Measurements from ENCODE around the gene BIRC5.

- TF ChIP-seq POLR2AphosphoS5 (IDR thresholded peaks at IDR 0.05), result no peak
- TF ChIP-seq, protein P1, sequence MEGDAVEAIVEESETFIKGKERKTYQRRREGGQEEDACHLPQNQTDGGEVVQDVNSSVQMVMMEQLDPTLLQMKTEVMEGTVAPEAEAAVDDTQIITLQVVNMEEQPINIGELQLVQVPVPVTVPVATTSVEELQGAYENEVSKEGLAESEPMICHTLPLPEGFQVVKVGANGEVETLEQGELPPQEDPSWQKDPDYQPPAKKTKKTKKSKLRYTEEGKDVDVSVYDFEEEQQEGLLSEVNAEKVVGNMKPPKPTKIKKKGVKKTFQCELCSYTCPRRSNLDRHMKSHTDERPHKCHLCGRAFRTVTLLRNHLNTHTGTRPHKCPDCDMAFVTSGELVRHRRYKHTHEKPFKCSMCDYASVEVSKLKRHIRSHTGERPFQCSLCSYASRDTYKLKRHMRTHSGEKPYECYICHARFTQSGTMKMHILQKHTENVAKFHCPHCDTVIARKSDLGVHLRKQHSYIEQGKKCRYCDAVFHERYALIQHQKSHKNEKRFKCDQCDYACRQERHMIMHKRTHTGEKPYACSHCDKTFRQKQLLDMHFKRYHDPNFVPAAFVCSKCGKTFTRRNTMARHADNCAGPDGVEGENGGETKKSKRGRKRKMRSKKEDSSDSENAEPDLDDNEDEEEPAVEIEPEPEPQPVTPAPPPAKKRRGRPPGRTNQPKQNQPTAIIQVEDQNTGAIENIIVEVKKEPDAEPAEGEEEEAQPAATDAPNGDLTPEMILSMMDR (IDR thresholded peaks at IDR 0.05), result no peak
- no peak for TF ChIP-seq POLR2A (IDR thresholded peaks at IDR 0.05)
Measured at GRCh38 chr17:78272914-78273258, 58.8 kb downstream of the BIRC5 start.
